CD1c-positive myeloid dendritic cell (primary cell): ENCODE data around the gene OTUD5.

ENCODE experiments used
- DNase-seq: peaks from one replicate; pipeline ENCODE4 v3.0.0-alpha.2; 2016; ENCODE audit errors: extremely low spot score

The OTUD5 gene

DNA sequence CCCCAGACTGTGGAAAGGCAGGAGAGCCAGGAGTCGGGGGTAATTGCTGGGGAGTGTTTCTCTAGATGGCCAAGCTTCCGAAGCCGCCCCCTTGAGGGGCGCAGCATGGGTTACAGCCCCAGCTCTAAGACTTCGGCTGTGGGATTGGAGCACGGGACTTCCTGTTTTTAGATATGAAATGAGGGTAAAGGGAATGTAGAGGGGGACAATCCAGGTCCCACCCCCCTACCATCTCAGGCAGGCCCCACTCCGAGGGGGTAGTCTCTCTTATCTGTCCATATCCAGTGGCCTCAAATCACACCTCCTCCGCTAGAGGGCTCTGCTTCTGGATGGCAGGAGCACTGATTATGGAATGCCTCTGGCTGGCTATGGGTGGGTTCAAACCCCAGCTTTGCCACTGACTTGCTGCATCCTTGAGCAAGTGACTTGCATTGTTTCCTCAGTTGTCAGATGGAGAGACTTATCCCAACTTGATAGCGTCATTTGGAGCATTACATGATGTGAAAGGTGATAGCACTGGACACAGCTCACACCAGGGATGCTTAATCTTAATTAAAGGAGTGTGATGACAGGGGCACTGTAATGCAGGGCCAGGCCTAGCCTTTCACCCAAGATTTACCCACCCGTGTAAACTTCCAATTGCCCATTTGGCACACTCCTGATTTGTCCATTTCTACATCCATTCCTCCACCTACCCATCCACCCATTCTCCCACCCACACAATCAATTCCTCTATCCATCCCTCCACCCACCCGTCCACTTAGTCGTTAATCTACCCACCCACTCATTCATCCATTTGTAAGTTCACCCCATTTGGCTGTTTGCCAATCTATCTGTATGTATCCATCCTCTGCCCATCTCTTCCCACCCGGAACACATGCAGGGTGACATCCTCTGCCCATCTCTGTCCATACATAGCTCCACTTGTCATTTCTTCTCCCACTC lies 15.1 kb upstream of the OTUD5 start:
- DNase-seq, result peak; percentile 20

DNA sequence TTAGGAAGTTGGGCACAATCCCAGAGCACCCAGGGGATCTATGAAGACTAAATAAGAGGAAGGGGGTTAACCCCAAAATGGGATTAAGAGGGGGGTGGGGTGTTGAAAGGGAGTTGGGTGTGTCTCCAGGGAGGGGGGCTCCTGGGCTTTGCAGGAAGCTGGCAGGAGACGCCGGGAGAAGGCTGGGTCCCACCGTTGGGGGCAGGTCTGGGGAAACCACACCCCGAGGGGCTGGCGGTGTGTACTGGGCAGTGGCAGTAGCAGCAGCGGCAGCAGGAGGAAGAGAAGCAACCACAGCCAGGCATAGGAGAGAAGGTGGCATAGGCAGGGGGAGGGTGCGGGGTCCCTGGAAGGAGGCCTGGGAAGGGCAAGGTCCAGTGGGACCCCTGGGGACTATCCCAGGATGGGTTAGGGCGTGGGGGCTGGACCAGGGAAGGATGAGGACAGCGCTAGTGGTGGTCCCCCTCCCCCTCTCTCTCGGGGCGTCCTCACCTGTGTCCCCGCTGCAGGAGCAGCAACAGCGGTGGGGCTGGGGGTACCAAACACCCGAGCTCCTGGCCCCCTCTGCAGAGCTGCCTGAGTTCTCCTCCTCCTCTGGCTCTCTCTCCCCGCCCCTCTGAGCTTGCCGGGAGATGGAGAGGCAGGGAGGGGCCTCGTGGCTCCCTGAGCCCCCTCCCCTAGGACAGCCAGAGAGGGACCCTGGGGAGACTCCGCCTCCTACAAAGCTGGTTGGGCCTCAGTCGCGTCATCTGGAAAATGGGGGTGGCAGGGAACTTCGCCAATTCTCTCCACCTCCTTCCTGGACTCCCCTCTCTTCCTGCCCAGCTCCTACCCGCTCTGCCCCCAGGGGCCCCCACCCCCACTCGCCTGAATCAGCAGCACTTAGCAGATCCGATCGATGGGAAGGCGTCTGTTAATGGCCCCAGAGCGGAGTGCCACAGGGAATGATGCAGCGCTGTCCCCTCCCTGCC lies 14.1 kb upstream of the OTUD5 start, which contains the start of gene KCND1:
Gene KCND1, minus strand, starts transcription at position 596 of the 971 bp plus-strand sequence. CDS start 1,573 bp downstream, outside the sequence.
- no peak for DNase-seq

DNA sequence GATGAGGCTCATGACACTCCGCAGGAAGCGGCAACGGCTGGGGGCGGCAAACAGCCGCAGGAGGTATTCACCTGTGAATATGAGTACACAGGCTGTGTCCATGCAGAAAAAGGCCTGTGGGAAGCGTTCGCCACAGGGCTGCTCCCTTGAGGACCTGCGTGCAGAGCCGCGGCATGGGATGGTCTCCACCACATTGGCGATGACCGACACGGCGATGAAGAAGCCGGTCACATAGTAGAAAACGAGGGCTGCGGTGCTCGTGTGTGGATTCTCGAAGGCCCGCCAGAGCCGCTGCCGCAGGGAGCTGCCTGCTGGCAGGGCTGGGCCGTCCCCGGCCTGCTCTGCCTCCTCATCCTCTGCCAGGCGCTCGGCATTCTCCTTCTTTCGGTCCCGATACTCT lies 12.1 kb upstream of the OTUD5 start:
- no peak for DNase-seq

DNA sequence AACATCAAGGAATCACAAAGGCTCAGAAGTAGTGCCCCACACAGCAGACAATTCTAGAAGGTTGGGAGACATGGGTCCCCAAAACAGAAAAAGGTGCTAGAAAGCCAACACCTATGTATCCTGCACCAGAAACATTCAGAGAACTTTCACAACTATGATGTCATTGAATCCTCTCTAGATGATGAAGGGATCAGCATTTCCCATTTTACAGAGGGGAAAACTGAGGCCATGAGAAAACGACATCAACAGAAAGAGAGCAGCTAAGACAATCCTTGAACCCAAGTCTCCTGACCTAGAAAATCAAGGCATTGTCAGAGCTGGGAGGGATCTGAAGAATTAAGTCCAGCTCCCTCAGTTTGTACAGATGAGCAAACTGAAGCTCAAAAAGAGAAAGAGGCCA lies 11.0 kb upstream of the OTUD5 start:
- no peak for DNase-seq

DNA sequence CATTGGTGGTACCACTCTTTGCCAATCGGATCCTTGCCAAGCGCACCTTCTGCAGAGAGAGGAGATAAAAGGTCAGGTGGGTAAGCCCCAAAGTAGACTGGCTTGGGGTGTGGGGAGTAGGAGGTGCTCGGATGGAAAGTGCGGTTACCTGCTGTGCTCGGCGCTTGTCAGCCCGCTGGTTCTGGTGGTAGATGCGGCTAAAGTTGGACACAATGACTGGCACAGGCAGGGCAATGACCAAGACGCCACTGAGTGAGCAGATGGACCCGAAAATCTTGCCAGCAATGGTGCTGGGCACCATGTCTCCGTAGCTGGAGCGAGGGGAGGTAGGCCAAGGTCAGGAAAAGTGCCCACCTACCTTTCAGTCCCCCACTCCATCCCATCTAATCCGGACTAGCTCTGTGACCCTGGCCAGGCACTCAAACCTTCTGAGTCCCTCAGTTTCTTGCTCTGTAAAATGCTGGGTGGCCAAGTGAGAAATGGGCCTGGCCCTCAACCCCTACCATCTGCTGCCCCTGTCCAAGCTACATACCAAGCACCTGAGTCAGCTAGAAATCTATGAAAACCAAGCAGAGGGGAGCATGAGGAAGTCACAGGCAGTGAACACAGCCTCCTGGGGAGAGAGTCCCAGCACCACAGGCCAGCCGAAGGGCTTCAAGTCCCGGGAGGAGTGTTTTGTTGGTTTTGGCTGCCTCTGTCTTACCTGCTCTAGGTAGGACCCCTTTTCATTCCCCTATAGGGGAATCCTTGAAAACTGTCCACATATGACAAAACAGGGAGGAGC lies 9.6 kb upstream of the OTUD5 start:
- DNase-seq, result no peak

DNA sequence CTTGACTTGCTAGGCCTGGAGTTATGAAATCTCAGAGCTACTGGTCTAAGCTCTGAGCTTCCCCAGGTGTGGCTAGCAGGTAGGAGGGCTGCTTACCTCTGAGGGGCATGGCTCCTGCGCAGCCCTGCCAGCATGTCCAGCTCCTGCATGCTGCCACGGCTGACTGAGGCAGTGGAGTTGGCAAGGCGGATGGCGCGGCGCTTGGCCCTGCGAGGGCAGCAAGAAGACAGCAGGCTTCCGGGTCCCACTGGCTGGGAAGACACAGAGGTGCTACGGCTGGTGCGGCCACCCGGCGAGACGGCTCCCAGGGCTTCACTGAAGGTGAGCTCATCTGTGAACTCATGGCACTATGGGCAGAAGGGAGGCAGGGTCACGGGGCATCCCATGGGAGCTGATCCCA lies 8.6 kb upstream of the OTUD5 start:
- DNase-seq, result no peak

DNA sequence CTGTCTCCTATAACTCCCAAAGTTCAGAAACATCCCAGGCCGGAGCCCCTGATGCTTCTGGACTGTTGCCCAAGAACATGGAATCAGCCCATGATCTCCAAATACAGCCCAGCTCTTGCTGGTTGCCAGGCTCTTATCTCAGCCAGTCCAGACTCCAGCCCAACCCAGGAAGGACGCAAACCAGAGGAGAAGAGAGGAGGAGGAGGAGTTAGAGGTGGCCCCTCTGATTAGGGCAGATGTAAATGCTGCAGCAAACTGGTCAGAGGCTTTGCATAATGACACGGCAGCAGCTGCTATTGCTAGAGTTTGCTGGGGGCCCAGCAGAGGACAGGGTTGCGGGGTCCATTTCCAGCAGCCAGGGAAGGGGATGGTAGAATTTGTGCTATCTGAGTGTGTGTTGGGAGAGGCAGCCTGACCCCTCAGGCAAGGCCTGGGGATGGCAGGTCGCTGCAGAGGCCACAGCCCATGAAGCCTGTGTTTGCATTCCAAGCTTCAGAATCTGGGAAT lies 4.2 kb upstream of the OTUD5 start:
- DNase-seq, result no peak

DNA sequence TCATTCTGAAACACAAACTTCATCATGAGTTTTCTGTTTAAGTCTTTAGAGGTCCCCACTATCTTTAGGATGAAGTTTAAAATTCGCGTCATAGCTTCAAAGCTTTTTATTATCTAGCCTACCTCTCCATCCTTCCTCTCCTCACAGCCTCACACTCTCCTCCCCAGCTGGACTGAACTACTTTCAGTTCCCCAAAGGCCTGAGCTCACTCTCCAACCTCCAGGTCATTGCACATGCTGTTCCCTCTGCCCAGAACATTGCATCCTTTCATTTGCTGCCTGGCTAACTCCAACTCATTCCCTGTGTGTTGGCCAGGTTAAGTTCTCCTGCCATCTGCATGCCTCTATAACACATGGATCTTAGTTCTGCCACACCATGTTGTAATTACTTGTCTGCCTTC lies 2.9 kb upstream of the OTUD5 start:
- peak; percentile 44 for DNase-seq

DNA sequence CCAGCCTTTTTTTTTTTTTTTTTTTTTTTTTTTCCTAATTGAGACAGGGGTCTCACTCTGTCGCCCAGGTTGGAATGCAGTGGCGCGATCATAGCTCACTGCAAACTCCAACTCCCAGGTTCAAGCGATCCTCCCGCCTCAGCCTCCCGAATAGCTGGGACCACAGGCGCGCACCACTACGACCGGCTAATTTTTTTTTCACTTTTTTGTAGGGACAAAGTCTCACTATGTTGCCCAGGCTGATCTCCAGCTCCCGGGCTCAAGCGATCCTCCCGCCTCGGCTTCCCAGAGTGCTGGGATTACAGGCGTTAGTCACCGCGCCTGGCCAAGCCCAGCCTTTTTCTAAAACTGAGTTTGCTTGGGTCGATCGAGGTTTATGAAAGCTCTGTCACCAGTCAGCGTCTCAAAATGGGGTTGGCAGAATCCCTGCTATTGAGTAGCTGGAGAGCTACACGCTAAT lies 1.3 kb upstream of the OTUD5 start:
- peak; percentile 12 for DNase-seq

DNA sequence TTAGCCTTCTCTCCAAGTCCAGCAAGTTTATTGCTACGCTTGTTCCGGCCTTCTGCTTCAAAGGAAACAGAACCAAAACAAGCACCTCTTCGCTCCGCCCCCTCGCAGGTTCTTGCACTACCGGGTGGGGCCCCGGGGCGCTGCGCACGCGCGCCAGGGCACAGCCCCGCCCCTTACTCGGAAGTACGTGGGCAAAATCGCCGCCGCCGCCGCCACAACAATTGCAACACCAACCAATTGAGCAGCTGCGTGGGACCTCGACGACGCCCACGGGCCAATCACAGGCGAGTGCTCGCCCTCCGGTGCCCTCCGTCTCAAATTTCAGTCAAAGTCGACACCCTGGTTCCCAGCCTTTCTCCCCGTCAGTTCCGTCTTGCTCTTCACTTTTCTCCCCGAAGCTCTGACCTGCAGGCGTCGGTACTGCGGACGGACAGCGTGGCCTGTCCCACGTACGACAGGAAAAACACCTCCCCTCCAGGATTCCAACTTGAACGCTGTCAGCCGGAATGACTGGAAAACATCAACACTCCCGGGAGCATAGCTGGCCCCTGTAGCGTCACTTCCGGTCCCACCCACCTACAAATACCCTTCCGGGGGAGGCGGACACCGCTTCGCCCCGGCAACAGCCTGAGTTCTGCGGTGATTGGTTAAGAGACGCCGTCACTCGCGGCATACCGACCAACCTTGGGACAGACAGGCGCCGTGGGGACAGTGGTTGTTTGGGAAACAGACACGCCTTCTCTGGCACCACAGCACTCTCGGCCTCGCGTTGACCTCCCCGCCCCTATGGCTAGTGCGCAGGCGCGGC lies 624 bp upstream of the OTUD5 start:
- peak; percentile 94 for DNase-seq

DNA sequence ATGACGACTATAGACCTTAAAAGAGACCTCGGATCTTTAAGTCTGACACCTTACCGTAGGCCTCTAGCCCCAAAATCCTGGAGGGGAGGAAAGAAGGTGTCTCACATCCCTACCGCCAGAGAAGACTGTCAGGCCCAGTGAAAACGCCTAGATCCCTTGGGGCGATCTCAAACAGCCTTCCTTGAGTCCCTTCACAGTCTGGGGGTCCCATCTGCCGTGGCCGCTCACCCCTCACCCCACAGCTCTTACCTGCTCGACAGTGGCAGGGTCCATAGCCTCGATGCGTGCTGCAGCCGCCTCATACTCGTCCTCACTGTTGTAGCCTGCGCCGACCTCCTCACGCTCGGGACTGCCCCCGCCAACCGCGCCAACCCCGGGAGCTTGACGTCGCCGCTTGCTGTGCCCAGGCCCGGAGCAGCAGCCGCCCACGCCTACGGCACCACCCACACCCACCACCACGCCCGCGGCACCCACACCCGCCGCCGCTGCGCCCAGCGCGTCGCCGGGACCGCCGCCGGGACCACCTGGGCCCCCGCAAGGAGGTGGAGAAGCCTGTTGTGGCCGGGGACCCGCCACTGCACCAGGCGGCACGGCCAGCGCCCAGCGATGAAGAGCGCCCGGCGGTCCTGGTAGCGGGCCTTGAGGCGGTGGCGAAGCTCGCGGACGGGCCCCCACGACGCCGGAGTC lies 536 bp downstream of the OTUD5 start:
- peak; percentile 17 for DNase-seq

DNA sequence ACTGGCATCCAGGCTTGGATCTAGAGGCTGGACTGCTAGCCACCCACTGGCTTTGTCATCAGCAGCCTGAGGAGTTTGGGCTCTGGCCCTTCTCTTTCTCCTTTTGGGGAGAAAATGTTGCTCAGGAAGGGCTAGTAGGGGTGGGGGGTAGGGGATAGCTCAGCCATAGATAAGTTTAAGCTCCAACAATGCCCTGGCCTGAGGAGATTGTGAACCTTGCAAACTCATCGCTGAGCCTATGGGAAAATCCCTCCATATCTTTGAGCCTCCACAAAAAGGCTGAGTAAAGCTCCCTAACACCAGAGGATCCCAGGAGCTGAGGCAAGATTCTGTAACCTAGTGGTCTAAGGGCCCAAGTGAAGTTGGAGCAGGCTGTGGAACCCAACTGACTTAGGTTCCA lies 8.8 kb downstream of the OTUD5 start:
- no peak for DNase-seq

DNA sequence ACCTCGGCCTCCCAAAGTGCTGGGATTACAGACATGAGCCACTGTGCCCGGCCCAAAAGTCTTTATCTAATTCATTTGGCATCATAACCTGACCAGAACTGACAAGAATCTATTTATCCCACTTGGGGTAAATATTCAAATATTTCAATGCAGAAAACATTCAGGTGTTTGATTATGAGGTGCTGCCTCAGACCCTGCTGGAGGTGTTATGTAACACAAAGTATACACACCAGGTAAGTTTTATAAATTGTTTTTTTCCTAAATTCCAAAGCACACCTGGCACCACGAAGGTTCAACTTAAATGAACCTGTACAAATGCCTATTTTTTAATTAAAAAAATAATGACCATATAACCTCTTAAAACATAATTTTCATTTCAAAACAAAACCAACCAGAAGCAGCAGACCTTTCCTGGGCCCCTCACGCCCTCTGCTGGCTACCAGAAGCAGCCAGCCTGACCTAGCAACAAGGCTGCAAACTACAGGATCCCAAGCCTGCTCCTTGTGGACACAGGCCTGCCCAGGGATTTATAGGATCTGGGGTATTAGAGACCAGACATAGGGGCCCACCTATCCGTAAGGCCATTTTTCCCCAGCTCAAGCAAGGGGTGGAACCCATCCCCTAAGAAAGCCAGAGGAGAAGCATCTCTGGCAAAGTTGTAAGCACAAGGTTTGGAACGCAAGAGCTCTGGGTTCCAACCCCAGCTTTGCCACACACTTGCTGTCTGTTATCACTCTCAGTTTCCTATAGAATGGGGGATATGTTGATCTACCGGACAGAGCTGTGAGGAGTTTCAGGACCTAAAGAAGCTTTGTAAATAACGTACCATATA lies 11.7 kb downstream of the OTUD5 start:
- peak; percentile 46 for DNase-seq

DNA sequence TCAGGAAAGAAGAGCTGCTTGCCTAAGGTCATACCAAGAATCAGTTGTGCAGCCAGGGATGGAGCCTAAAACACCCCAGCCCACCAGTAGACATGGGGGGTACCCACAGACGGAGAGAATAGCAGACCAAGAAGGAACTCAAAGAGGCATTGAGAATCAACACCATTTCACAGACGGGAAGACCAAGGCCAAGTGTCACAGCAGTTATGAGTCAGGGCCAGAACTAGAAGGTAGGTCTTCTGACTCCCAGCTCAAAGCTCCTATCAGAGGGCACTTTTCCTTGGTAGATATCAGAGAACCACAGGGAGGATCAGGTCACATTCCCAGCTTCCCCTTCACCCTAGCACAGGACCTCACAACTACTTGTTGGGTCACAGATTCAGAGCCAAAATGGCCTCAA lies 14.5 kb downstream of the OTUD5 start:
- DNase-seq, result no peak

DNA sequence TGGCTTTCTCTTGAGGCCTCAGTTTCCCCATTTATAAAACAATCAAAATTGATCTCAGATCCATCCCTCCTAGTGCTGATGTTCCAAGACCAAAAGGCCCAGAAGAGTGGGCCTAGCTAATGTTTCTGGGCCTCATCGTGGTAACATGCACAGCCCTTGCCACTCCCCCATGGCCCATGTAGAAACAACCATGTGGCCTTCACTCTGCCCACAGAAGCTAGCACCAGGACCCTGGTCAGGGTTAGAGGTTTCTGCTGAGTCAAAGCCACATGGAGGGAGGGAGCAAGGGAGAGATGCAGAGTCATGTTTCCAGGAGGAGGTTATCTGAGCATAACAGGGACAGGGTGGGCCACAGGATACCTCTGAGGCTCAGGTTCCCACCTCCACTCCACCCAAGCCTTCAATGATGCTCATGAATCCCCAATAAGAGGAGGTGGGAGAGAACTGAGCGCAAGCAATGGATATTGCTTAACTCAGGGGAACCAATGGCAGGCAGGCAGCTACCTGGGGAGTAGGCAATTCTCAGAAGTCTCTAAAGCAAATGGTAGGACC lies 16.9 kb downstream of the OTUD5 start:
- DNase-seq, result no peak

DNA sequence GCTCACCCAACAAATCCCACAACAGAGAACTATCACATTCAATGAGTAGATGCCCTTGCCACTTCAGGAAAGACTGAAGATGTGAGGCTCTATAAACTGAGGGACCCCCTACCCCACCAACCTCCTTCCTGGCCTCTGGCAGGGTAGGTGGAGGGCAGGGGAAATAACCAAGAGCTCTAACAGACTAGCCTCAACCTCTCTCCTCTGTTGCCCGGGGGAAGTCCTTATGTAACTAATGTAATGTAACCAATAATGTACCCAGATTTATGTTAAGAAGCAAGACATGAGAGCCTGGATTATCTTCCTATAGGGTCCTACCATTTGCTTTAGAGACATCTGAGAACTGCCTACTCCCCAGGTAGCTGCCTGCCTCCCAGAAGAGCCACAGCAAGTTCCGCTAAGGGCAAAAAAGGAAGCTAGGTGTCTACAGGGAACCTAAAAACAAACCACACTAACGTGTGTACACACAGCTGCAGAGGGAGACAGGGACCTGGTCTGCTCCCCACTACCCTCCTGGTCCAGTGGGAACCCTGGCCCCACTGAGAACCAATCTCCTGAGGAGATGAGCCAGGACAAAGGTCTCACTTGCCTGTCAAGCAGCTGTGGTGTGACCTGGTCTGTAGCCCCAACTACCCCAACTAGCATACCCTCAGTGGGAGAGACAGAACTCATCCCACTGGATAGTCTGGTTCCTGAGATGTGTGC lies 17.7 kb downstream of the OTUD5 start:
- DNase-seq, result no peak

DNA sequence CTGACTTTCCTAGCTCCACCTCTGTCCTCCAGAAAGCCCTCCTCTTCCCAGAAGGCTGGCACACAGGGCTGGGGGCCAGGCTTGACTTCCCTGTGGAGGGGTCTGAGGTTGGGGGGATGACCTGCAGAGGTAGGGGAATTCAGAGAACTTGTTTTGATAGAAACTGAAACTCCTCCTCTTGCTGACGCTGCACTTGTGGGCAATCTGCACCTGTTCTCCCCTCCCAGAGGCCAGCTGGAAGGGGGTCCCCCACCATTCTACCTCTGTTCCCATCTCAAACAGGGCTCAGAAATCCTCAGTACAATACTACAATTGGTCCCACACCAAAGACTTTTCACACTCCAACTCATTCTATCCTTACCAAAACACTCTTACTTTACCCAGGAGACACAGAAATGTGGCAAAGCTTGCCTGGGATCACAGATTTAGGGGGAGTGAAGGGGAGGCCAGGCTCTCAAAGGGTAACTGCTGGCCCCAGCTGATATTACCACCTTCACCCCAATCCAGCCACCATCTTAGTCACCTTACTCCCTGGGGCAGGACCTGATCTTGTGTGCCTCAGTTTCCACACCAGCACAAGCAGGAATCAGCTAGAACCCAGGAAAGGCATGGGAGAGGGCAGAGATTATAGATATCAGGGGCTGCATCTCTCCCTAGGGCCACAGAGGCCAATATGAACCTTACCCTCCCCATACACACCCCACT lies 18.5 kb downstream of the OTUD5 start:
- DNase-seq, result no peak
